ENCODE data around the gene MYO3B.

Gene MYO3B

DNA sequence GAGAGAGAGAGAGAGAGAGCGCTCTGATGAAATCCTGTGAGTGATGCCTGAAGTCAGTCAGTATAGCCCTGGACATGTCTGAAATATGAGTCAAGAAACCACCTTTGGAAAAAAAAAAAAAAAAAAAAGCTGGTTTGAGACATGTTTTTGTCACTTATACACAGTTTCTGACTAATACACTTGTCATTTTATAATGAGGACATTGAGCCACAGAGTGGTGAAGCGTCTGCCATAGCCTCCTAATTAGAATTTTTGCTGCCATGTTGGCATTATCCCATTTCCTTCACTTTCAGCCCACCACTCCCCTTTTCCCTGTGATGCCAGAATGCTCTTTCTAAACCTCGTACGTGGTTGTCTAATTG lies 15.7 kb upstream of the MYO3B start:
- no peak overlapping the region for H3K4me3 ChIP-seq (ENCODE audit: low read depth, low read length)
- TF ChIP-seq CTCF (IDR thresholded peaks at IDR 0.05; ENCODE audit: insufficient read depth, low read depth, low read length, missing control alignments), result no peak
- no peak for DNase-seq (ENCODE audit: low read depth)

- DNase-seq (ENCODE audit: low read depth), result no peak
- TF ChIP-seq CTCF (IDR thresholded peaks at IDR 0.05; ENCODE audit: insufficient read depth, low read depth, low read length, missing control alignments), result no peak
- no peak overlapping the region for H3K4me3 ChIP-seq (ENCODE audit: low read depth, low read length)
Observed at GRCh38 chr2:170163411-170164065, 14.4 kb upstream of the MYO3B start.

DNA sequence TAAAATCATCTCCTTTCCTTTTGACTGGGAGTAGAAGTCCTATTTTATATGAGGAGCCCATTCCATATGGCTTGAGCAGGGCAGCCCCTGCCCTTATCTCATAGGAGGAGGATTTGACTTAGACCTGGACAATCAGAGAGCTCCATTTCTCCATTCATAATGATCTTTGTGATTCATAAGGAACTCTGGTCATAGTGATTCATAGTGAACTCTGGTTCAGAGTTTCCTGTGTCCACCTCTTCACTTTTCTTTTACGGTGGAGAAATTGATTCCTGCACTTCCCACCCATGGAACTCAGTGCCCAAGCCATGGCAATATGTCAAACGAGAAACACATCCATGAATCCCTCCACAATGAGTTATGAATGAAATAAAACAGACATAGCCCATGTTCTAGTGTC lies 12.8 kb upstream of the MYO3B start:
- H3K4me3 ChIP-seq (ENCODE audit: low read depth, low read length), result no peak overlapping the region
- TF ChIP-seq CTCF (IDR thresholded peaks at IDR 0.05; ENCODE audit: insufficient read depth, low read depth, low read length, missing control alignments), result no peak
- DNase-seq (ENCODE audit: low read depth), result no peak

DNA sequence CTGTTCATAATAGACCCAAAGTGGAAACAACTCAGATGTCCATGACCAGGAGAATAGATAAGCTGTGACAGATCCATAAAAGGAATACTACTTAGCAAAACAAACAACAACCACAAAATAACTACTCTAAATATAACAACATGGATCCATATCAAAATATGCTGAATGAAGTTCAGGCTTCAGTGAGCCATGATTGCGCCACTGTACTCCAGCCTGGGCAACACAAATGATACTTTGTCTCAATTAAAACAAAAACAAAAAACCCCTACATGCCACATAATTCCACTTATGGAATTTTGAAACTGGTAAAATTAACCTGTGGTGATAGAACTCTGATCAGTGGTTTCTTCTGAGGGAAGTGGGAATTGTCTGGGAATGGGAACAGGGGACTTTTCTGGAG lies 11.2 kb upstream of the MYO3B start:
- no peak for DNase-seq (ENCODE audit: low read depth)
- H3K4me3 ChIP-seq (ENCODE audit: low read depth, low read length), result no peak overlapping the region
- TF ChIP-seq CTCF (IDR thresholded peaks at IDR 0.05; ENCODE audit: insufficient read depth, low read depth, low read length, missing control alignments), result no peak

DNA sequence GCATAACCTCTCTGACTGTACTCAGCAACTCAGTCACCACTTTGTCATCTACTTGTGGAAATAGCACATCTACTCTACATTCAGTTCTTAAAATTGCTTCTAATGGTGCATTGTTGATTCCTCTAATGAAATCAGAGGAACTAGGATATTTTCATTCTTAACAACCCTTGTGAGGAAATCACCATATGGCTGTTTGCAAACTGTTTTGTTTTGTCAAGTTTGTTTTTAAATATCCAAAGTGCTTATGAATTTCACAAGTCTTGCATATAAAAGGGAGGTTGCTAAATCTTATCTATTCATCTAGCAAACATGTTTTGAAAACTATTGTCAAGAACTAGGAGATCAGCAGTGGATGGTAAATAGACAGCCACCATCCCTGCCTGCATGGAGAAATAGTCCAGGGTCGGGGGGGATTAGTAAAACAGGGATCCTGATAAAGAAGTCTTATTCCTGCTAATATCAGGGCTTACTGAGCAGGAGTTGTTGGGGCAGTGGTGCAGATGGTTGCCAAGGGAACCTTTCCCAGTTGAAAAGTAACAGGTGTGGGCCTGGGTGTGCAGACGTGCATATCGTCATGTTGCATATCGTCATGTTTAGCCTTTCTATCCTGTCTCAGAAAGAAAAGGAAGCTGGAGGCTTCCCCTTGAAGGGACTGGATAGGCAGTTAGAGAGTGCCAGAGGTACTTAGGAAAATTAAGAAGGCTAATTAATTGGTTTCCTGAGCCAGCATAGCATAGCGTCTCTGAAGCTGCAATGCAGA lies 7.5 kb upstream of the MYO3B start:
- no peak overlapping the region for H3K4me3 ChIP-seq (ENCODE audit: low read depth, low read length)
- TF ChIP-seq CTCF (IDR thresholded peaks at IDR 0.05; ENCODE audit: insufficient read depth, low read depth, low read length, missing control alignments), result no peak
- no peak for DNase-seq (ENCODE audit: low read depth)

GRCh38 chr2:170176212-170176611 lies 1.7 kb upstream of the MYO3B start:
- no peak for DNase-seq (ENCODE audit: low read depth)
- TF ChIP-seq CTCF (IDR thresholded peaks at IDR 0.05; ENCODE audit: insufficient read depth, low read depth, low read length, missing control alignments), result no peak
- no peak overlapping the region for H3K4me3 ChIP-seq (ENCODE audit: low read depth, low read length)

Data from GM12865 (cell line).